Omental fat pad (tissue), 4 donors: Measurements from ENCODE around the gene YEATS4. TPM values are rescaled to one million over a fixed set of nuclear protein-coding genes. Genes with fewer than 3 reads are reported as not detected.

Source experiments
- ATAC-seq: fragments of 150-250 bp; one replicate; pipeline ENCODE4 v1.9.1; 2016; ENCODE audit warnings: mild to moderate bottlenecking, moderate library complexity; ENCODE audit not compliant: low FRiP score
- DNase-seq: peaks from one replicate; pipeline ENCODE4 v3.0.0-alpha.2; 2019; ENCODE audit warnings: low spot score
- CTCF ChIP-seq, 3 donors: fragments of 450-650 bp; IDR thresholded peaks; one replicate each; pipeline ENCODE4 v1.5.1; 2016 to 2017; ENCODE audit warnings: antibody characterized with exemption in 3 of 3, mild to moderate bottlenecking in 3 of 3, moderate library complexity in 2 of 3
- total RNA-seq, 4 donors: library from RNA; depleted of rRNA; stranded (reverse); fragments of >200 nt; gene quantifications; one replicate each; pipeline ENCODE4 v1.1.0, GENCODE V29; 2016

The YEATS4 gene
- total RNA-seq, 4 donors from 2014 or later: 6.0 to 10.6 (median 7.0) TPM

- ATAC-seq (no peak), DNase-seq (no peak)
- no peak for TF ChIP-seq CTCF (IDR thresholded peaks at IDR 0.05)
Observed at GRCh38 chr12:69343357-69343756, 16.2 kb upstream of the YEATS4 start.

GRCh38 chr12:69343885-69344612 is 15.5 kb upstream of the YEATS4 start:
- no peak for ATAC-seq
- no peak for TF ChIP-seq CTCF (IDR thresholded peaks at IDR 0.05)
- no peak for DNase-seq

GRCh38 chr12:69345077-69345476 is 14.5 kb upstream of the YEATS4 start:
- ATAC-seq (no peak), DNase-seq (no peak)
- TF ChIP-seq CTCF (IDR thresholded peaks at IDR 0.05): no peak

- DNase-seq: no peak
- TF ChIP-seq CTCF (IDR thresholded peaks at IDR 0.05): no peak
- no peak for ATAC-seq
Observed at GRCh38 chr12:69345742-69346141, 13.8 kb upstream of the YEATS4 start.

GRCh38 chr12:69348162-69348938 is 11.2 kb upstream of the YEATS4 start, which contains the start of gene LYZ:
Gene LYZ (plus strand): TSS chr12:69348381. CDS start chr12:69348409, 28 bp downstream.
- ATAC-seq (no peak), DNase-seq (no peak)
- TF ChIP-seq CTCF (IDR thresholded peaks at IDR 0.05): no peak

GRCh38 chr12:69350002-69350626 is 9.4 kb upstream of the YEATS4 start:
- DNase-seq (no peak), ATAC-seq (no peak)
- TF ChIP-seq CTCF (IDR thresholded peaks at IDR 0.05): no peak
